Ovary (tissue), 3 donors: ENCODE results near the gene CASP5.

ENCODE experiments used
- EP300 ChIP-seq: sonication (generic); formaldehyde crosslinking; IDR thresholded peaks from one replicate; pipeline ENCODE4 v1.6.1; 2017; ENCODE audit warnings: antibody characterized with exemption
- POLR2A ChIP-seq: fragments of 450-650 bp; IDR thresholded peaks from one replicate; pipeline ENCODE4 v1.6.1; 2017; ENCODE audit warnings: antibody characterized with exemption, mild to moderate bottlenecking, moderate library complexity
- TF ChIP-seq, protein P1 (sequence below), 3 donors: fragments of 450-650 bp in 2 of 3; fragments of 200-600 bp in 1 of 3; IDR thresholded peaks; one replicate each; pipeline versions ENCODE4 v1.5.1 to v1.8.0; 2016 to 2022; ENCODE audit warnings: antibody characterized with exemption in 3 of 3, mild to moderate bottlenecking in 1 of 3
- donor health status: DM: no; HTN: no; CAD: no.

DNA sequence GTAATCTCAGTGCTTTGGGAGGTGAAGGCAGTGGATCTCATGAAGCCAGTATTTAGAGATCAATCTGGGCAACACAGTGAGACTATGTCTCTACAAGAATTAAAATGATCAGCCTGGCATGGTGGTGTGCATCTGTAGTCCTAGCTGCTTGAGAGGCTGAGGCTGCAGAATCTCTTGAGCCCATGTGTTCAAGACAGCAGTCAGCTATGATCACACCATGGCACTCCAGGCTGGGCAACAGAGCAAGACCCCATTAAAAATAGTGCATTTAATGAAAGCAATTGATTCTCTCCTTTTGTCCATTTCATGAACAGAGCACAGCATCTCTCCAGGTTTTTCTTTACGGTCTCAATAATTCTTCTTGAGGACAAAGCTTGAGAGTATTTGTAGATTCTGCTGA lies 33.5 kb upstream of the CASP5 start:
- TF ChIP-seq POLR2A, result no peak
- TF ChIP-seq EP300, result no peak
- TF ChIP-seq, protein P1, sequence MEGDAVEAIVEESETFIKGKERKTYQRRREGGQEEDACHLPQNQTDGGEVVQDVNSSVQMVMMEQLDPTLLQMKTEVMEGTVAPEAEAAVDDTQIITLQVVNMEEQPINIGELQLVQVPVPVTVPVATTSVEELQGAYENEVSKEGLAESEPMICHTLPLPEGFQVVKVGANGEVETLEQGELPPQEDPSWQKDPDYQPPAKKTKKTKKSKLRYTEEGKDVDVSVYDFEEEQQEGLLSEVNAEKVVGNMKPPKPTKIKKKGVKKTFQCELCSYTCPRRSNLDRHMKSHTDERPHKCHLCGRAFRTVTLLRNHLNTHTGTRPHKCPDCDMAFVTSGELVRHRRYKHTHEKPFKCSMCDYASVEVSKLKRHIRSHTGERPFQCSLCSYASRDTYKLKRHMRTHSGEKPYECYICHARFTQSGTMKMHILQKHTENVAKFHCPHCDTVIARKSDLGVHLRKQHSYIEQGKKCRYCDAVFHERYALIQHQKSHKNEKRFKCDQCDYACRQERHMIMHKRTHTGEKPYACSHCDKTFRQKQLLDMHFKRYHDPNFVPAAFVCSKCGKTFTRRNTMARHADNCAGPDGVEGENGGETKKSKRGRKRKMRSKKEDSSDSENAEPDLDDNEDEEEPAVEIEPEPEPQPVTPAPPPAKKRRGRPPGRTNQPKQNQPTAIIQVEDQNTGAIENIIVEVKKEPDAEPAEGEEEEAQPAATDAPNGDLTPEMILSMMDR (IDR thresholded peaks at IDR 0.05), result no peak
